Measurements from ENCODE around the gene SLC26A6.

SLC26A6 gene

DNA sequence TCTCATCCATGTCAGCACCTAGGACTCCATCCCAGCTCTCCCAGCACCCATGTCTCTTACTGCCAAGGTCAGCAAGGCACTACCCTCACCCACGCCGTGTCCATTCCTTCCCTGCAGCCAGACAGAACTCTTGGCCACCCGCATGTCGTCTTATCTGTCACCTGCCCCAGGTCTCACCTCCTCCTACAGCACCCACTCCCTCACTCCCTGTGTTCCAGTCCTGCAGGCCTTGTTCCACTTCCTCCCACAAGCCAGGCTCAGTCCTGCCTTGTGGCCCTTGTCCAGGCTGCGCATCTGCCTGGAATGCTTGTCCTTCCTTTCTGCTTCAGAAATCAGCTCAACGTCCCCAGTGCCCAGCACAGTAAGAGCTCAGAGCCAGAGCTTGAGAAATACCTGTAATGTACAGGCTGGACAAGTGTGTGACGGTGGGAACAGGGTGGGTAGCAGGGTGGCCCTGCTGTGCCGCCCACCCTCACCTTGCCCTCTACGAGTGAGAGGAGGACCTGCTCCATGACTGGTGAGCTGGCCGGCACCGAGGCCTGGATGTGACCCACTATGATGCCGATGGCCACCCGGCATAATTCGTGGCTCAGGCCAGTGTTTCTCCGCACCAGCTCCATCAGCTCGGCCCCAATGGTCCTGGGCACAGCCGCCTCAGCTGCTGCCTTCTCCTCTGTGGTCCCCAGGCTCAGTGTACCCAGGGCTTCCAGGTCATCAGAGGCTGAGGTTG is 45.7 kb upstream of the SLC26A6 start:
- DNase-seq (ENCODE audit: low read depth), result no peak
- TF ChIP-seq CTCF (conservative IDR thresholded peaks at IDR 0.05; ENCODE audit: control insufficient read depth, insufficient read depth, low read depth, low read length), result no peak
- H3K4me3 ChIP-seq (ENCODE audit: control insufficient read depth, low read depth, low read length), result no peak overlapping the region

DNA sequence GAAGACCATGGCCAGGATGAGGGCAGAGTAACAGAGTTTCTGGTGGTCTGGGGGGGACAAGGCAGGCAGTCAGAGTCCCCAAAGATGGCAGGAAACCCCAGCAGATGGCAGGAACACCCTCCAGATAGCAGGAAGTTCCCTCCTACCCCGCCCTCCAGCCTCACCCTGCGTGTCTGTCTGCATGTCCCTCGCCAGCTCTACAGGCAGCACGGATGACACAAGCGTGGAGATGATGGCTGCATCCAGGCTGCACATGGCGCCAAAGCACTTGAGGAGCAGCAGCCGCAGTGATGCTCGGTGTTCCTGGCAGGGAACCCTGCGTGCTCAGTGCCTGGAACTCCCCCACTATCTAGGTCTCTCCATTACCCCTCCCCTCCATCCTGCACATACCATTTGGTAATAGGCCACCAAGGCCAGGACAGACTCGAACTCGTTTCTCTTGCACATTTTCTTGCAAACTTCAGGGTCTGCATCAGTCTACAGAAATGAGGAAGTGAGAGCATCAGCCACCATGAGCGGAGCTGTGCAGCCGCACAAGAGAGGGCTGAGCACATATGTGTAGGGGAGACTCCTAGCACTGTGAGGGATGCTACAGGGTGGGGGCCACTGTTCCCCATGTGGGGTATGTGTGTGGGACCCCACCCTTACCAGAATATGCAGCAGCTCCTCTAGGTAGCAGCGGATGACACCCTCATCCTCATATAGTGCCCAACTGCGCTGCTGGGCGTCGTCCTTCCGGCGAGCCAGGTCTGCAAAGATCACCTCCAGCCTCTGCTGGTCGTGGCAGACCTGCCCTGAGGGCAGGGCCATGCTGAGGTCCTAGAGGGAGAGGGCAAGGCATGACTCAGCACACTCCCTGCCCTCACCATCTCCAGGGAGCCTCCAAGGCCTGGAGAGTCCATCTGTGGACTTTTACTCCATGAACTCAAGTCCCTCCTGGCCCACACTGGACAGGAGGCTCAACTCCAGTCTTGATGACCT is 44.4 kb upstream of the SLC26A6 start:
- DNase-seq (ENCODE audit: low read depth), result no peak
- no peak for TF ChIP-seq CTCF (conservative IDR thresholded peaks at IDR 0.05; ENCODE audit: control insufficient read depth, insufficient read depth, low read depth, low read length)
- H3K4me3 ChIP-seq (ENCODE audit: control insufficient read depth, low read depth, low read length), result no peak overlapping the region

DNA sequence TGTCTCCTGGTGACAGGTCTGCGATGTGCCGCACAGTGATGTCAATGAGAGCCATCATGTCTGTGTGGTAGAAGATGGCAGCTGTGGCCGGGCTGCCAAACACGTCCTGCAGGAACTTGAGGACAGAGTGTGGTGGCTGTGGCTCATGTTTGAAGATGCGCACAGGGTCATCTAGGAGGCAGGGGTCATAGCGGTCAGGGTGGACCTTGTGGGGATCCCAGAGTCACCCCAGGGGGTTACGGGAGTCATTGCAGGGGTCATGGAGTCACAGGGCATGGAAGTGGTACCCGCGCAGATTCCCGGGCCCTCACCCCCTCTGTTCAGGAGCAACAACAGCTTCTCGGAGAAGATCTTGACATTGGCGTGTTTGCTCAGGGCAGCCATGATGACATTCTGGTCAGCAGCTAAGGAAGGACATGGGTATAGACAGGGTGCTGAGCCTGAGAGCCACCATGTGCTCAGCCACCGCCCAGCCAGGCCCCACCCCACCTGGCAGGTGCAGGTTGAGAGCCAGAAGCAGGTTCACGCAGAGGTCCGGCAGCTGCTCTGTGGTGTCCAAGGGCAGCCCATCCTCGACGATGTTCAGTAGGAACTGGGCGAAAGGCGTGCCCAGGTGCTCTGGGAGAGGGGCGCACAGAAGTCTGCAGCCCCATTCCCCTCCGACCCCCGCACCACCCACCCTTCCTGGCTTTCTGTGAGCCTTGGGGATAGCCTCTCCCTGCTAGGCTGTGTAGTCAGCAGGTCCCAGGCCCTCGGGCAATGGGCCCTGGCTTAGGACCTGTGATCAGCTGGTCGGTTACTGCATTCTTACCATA is 43.5 kb upstream of the SLC26A6 start:
- no peak for TF ChIP-seq CTCF (conservative IDR thresholded peaks at IDR 0.05; ENCODE audit: control insufficient read depth, insufficient read depth, low read depth, low read length)
- no peak for DNase-seq (ENCODE audit: low read depth)

DNA sequence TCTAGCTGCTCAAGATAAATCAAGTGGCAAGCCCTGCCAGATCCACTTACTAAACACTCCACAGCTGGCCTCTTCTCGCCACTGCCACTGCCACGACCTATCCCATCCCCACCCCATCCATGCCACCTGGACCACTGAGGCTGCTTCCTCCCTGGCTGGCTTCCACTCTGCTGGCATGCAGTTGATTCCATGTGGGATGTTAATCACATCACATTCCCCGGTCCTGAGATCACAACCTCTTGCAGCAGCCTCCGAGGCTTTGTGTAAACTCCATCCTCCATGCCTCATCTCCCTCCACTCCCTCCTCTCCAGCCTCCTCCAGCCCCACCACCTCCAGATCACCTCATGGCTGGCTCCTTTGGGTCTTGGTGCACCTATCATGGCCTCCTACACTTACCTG is 42.8 kb upstream of the SLC26A6 start:
- TF ChIP-seq CTCF (conservative IDR thresholded peaks at IDR 0.05; ENCODE audit: control insufficient read depth, insufficient read depth, low read depth, low read length), result no peak
- no peak overlapping the region for H3K4me3 ChIP-seq (ENCODE audit: control insufficient read depth, low read depth, low read length)
- DNase-seq (ENCODE audit: low read depth), result peak; percentile 43

More for the DNA sequence above, 43.5 kb upstream of the SLC26A6 start:
- no peak overlapping the region for H3K4me3 ChIP-seq (ENCODE audit: control insufficient read depth, low read depth, low read length)

DNA sequence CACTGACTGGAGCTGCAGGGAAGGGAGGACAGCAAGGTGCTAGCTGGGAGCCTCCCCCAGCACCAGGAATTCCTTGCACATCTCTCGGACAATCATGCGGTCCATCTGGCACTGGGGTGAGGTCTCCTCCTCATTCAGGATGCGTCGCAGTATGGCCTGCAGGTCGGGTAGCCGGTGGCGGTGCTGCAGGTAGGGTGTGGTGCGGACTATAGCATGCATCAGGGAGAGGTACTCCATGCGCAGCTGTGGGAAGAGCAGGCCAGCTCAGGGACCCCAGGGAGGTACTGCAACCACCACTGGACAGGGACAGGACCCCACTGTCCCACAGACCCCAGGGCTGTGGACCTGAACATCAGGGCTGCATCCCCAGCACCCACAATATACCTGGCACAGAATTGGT is 39.2 kb upstream of the SLC26A6 start:
- no peak for DNase-seq (ENCODE audit: low read depth)
- TF ChIP-seq CTCF (conservative IDR thresholded peaks at IDR 0.05; ENCODE audit: control insufficient read depth, insufficient read depth, low read depth, low read length), result no peak
- H3K4me3 ChIP-seq (ENCODE audit: control insufficient read depth, low read depth, low read length), result no peak overlapping the region

GRCh38 chr3:48672522-48672921 is 37.3 kb upstream of the SLC26A6 start:
- no peak overlapping the region for H3K4me3 ChIP-seq (ENCODE audit: control insufficient read depth, low read depth, low read length)
- no peak for TF ChIP-seq CTCF (conservative IDR thresholded peaks at IDR 0.05; ENCODE audit: control insufficient read depth, insufficient read depth, low read depth, low read length)
- DNase-seq (ENCODE audit: low read depth), result no peak

All from fibroblast of mammary gland (primary cell).